Measurements from ENCODE around the gene PIP5KL1.

The PIP5KL1 gene

GRCh38 chr9:127930231-127931091, at the start of gene PIP5KL1:
Gene PIP5KL1, minus strand, starts transcription at chr9:127930777. Its CDS starts 25 bp downstream, at chr9:127930752.
- peak; percentile 77 to 80 for DNase-seq

GRCh38 chr9:127980060-127980705, 49.6 kb upstream of the PIP5KL1 start:
- DNase-seq = peak in 1 of 2 experiments; percentile 53

GRCh38 chr9:127979333-127980059, 48.9 kb upstream of the PIP5KL1 start:
- DNase-seq = peak in 1 of 2 experiments; percentile 46

DNA sequence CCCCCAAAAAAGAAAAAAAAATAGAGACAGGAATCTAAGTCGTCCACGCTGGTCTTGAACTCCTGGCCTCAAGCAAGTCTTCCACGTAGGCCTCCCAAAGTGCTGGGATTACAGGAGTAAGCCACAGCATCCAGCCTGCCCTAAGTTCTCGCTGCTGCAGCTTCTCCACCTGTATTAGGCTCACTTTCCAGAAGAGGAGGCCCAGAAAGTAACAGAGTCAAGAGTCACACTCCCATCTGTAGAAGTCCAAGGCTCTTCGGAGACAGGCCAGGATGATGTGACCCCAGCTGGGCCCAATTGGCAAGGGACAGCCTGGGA, 48.4 kb upstream of the PIP5KL1 start:
- DNase-seq = no peak

GRCh38 chr9:127977884-127978647, 47.5 kb upstream of the PIP5KL1 start:
- peak in 1 of 2 experiments; percentile 55 for DNase-seq

DNA sequence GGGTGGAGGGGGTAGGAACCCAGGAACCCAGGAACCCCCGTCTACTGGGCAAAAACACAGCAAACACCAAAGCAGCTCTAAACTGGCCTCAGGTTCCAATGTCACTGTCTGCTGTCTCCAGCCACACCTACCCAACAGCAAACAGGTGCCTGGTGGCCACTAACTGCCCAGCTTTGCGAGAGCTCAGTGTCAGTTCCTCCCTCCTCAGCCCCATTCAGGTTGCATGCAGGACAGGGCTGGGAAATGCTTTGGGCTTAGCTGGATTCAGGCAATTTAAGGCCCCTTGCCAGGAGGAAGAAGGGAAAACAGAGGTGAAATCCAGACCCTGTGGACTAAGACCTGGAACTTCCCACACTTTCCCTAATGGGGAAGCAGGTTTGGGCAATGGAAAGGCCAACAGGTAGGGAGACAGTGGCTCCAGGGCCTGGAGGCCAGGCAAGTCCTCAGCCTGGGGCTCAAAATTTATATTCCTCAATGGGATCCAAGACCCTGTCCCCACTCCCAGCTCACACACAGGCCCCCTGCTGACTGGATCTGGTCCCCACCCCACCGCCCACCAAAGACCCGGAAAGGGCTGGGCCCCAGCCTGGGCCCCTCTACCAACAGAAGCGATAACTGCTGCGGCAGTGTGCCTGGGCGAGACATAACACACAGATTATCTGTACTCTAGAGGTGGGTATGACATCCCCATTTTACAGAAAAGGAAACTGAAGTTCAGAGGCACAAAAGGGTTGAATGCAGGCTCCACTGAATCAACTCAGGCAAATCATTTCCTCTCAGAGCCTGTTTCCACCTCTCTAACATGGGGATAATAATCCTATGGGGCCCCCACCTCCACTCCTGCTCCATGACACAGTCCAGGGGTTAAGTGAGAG, 46.7 kb upstream of the PIP5KL1 start:
- DNase-seq = peak in 1 of 2 experiments; percentile 44

DNA sequence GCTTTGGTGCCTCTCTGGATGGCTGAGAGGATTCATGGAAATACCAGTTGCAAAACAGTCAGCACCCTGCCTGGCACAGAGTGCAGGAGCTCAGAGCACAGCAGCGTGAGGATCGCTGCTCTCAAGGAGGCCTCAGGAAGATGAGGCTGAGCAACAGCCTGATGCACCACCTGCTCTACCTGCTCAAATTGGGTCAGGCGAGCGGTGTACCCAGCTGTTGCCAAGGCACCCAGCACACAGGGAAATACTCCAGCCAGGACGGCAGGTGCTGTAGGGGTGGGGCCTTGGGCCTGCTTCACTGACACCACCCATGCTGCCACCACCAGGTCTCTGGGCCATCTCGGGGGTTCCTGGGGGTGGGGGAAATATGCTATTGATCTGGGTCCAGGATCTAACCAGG, 45.9 kb upstream of the PIP5KL1 start:
- no peak for DNase-seq

- no peak for DNase-seq
Observed at GRCh38 chr9:127975376-127976315, 45.1 kb upstream of the PIP5KL1 start.

DNA sequence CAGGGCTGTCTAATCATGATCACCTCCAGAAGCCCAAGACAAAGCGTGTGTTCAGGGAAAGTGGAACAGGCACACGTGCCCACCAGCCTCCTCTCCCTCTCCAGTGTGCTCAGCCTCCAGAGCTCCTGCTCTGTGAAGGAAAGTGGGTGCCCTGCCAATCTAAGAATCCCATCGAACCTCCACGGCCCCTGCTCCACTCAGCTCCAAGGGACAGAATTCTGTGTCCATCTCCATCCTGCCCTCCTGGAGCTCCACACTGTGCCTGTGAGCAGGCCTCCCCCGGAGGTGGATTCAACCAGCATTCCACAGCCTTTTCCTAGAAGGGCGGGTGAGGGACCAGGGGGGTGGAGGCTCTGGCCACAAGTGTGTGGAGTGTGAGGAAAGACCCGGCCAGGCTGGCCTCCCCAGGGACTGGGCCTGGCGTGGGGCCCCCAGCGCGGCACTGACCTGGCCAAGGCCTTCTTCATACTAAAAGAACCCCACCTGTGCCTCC, 44.2 kb upstream of the PIP5KL1 start:
- DNase-seq = no peak

- DNase-seq = no peak
Observed at GRCh38 chr9:127974001-127974768, 43.6 kb upstream of the PIP5KL1 start.

GRCh38 chr9:127973169-127974000, 42.8 kb upstream of the PIP5KL1 start:
- DNase-seq = no peak

DNA sequence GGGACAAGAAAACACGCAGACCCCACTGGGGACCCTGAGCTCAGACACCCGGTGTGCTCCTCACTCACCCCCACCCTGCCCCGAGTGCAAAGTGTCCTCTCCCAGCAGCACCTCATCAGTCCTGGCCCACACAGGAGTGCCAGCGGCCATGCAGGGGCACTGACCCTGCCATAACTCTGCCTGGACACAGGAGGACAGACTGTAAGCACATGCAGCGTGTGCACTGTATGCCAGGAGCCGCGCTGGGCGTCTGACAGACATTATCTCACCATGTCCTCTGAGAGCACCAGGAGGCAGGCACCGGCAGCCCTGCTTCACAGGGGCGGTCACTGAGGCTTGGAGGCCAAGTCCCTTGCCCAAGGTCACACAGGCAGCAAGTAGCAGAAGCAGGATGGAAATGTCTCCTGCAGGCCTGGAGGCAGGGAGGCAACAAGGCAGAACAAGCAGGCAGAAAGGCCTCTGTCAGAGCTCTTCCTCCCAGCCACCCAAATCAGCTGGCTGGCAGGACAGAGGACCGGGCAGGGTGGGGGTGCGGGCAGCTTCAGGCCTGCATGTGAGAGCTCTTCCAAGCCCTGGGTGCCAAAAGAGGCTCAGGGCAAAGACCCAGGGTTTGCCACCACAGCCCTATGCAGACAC, 41.8 kb upstream of the PIP5KL1 start:
- DNase-seq = peak in 1 of 2 experiments; percentile 26

DNA sequence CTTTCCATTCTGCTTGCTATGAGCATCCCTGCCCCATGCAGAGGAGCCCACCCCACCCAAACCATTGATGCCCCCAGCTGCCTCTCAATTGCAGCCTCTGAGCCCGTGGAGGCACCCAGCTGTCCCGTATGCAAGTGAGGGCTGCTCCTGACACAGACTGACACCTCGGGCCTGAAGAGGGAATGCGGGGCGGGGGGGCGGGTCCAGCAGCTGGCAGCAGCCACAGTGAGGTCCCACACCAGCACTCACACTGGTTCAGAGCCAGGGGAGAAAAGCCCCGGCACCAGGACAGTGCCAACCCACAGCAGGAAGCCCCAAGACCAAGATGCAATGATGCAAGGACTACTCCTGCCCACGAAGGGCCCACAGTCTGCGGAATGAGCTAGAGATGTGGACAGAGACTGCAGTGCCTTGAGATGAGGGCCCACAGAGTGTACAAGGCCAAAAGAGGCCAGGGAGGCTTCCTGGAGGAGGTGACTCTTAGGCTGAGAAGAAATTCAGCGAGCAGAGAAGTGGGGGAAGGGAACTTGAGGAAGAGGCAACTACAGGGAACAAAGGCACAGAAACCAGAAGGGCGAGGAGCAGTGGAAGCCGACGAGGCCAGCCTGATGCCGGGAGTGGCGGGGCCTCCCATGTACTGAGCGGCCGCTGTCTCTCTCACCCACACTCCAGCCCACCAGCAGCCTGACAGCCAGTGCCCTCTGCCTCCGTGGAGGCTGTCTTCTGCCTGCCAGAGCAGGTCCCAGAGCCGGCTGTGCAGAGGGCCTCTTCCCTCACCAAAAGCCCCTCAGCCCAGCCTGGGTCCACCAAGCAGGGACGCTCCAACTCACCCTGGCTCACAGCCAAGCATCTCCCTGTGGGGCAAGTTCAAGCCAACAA, 41.0 kb upstream of the PIP5KL1 start:
- DNase-seq = peak in 1 of 2 experiments; percentile 45

- peak in 1 of 2 experiments; percentile 74 for DNase-seq
Observed at GRCh38 chr9:127970401-127971313, 40.1 kb upstream of the PIP5KL1 start.

GRCh38 chr9:127968700-127969383, 38.3 kb upstream of the PIP5KL1 start:
- no peak for DNase-seq
